GM19468 (cell line): ENCODE data around the gene STX7.

Source experiments
- ATAC-seq: cut with Tn5 transposase; IDR thresholded peaks from one replicate; pipeline ENCODE4 v1.9.1; 2021; ENCODE audit warnings: mild to moderate bottlenecking, moderate library complexity, moderate number of reproducible peaks; ENCODE audit not compliant: unreplicated experiment; ENCODE audit errors: extremely low read depth

Gene STX7

GRCh38 chr6:132506869-132507808 lies 5.8 kb downstream of the STX7 start:
- no peak for ATAC-seq

GRCh38 chr6:132506461-132506860 lies 6.5 kb downstream of the STX7 start:
- ATAC-seq: no peak

- no peak for ATAC-seq
Observed at GRCh38 chr6:132505158-132505557, 7.8 kb downstream of the STX7 start.

- ATAC-seq: no peak
Observed at GRCh38 chr6:132504757-132505156, 8.2 kb downstream of the STX7 start.

GRCh38 chr6:132499757-132500156 lies 13.2 kb downstream of the STX7 start:
- ATAC-seq: no peak

- ATAC-seq: peak; percentile 56
Observed at GRCh38 chr6:132498638-132499037, 14.3 kb downstream of the STX7 start.

GRCh38 chr6:132496519-132497180 lies 16.3 kb downstream of the STX7 start:
- ATAC-seq: no peak

GRCh38 chr6:132495604-132496079 lies 17.3 kb downstream of the STX7 start:
- ATAC-seq: no peak

- no peak for ATAC-seq
Observed at GRCh38 chr6:132494954-132495353, 18.0 kb downstream of the STX7 start.

GRCh38 chr6:132491881-132492280 lies 21.0 kb downstream of the STX7 start:
- no peak for ATAC-seq

GRCh38 chr6:132491303-132491702 lies 21.6 kb downstream of the STX7 start:
- ATAC-seq: no peak

- ATAC-seq: no peak
Observed at GRCh38 chr6:132490478-132491204, 22.3 kb downstream of the STX7 start.

- no peak for ATAC-seq
Observed at GRCh38 chr6:132490024-132490423, 22.9 kb downstream of the STX7 start.

GRCh38 chr6:132489376-132489775 lies 23.5 kb downstream of the STX7 start:
- ATAC-seq: no peak

- no peak for ATAC-seq
Observed at GRCh38 chr6:132487762-132488161, 25.2 kb downstream of the STX7 start.

- ATAC-seq: no peak
Observed at GRCh38 chr6:132484680-132485018, 28.3 kb downstream of the STX7 start.

- ATAC-seq: peak; percentile 47
Observed at GRCh38 chr6:132483779-132484679, 28.9 kb downstream of the STX7 start.

GRCh38 chr6:132482581-132482980 lies 30.3 kb downstream of the STX7 start:
- no peak for ATAC-seq

- no peak for ATAC-seq
Observed at GRCh38 chr6:132481189-132481588, 31.7 kb downstream of the STX7 start.

GRCh38 chr6:132479131-132479530 lies 33.8 kb downstream of the STX7 start:
- ATAC-seq: no peak
